ENCODE results near the gene PRR16.
A peak's percentile ranks its signal among the peaks of the same experiment; 100 is the strongest.

Gene PRR16

GRCh38 chr5:120464627-120465435, 731 bp downstream of the PRR16 start:
- DNase-seq (ENCODE audit: extremely low read depth, insufficient read length): peak; percentile 18
- H3K27me3 ChIP-seq (replicated peaks; ENCODE audit: control insufficient read depth, insufficient read depth, low read length): no peaks in the 10 kb centered on the region; the same call in 1 of the 2 replicates
- H3K4me3 ChIP-seq (replicated peaks; ENCODE audit: low read depth, low read length): peak overlapping the region; percentile 48
- H3K36me3 ChIP-seq (ENCODE audit: control insufficient read depth, insufficient read depth, low read length): no peaks in the 10 kb centered on the region
- TF ChIP-seq CTCF (IDR thresholded peaks at IDR 0.05; ENCODE audit: insufficient read depth, low read length, poor library complexity, severe bottlenecking): no peak

GRCh38 chr5:120465436-120465961, 1.4 kb downstream of the PRR16 start:
- H3K27me3 ChIP-seq (replicated peaks; ENCODE audit: control insufficient read depth, insufficient read depth, low read length): no peaks in the 10 kb centered on the region; the same call in 1 of the 2 replicates
- TF ChIP-seq CTCF (IDR thresholded peaks at IDR 0.05; ENCODE audit: insufficient read depth, low read length, poor library complexity, severe bottlenecking): no peak
- DNase-seq (ENCODE audit: extremely low read depth, insufficient read length): no peak
- H3K4me3 ChIP-seq (replicated peaks; ENCODE audit: low read depth, low read length): no peak overlapping the region
- H3K36me3 ChIP-seq (ENCODE audit: control insufficient read depth, insufficient read depth, low read length): no peaks in the 10 kb centered on the region

- Histone ChIP-seq H3K4me3 (replicated peaks; ENCODE audit: low read depth, low read length) (no peak overlapping the region), H3K36me3 (ENCODE audit: control insufficient read depth, insufficient read depth, low read length) (no peaks in the 10 kb centered on the region), H3K27me3 (replicated peaks; ENCODE audit: control insufficient read depth, insufficient read depth, low read length) (no peaks in the 10 kb centered on the region; the same call in 1 of the 2 replicates)
- TF ChIP-seq CTCF (IDR thresholded peaks at IDR 0.05; ENCODE audit: insufficient read depth, low read length, poor library complexity, severe bottlenecking): no peak
- peak; percentile 6 for DNase-seq (ENCODE audit: extremely low read depth, insufficient read length)
Measured at GRCh38 chr5:120466341-120467006, 2.4 kb downstream of the PRR16 start.

- H3K4me3 ChIP-seq (replicated peaks; ENCODE audit: low read depth, low read length): no peak overlapping the region
- DNase-seq (ENCODE audit: extremely low read depth, insufficient read length): no peak
- TF ChIP-seq CTCF (IDR thresholded peaks at IDR 0.05; ENCODE audit: insufficient read depth, low read length, poor library complexity, severe bottlenecking): no peak
- H3K27me3 ChIP-seq (replicated peaks; ENCODE audit: control insufficient read depth, insufficient read depth, low read length): no peaks in the 10 kb centered on the region
- H3K36me3 ChIP-seq (ENCODE audit: control insufficient read depth, insufficient read depth, low read length): no peaks in the 10 kb centered on the region
Measured at GRCh38 chr5:120471971-120472370, 7.9 kb downstream of the PRR16 start.

GRCh38 chr5:120472911-120473310, 8.8 kb downstream of the PRR16 start:
- TF ChIP-seq CTCF (IDR thresholded peaks at IDR 0.05; ENCODE audit: insufficient read depth, low read length, poor library complexity, severe bottlenecking): no peak
- DNase-seq (ENCODE audit: extremely low read depth, insufficient read length): no peak
- Histone ChIP-seq H3K4me3 (replicated peaks; ENCODE audit: low read depth, low read length) (no peak overlapping the region), H3K27me3 (replicated peaks; ENCODE audit: control insufficient read depth, insufficient read depth, low read length) (no peaks in the 10 kb centered on the region), H3K36me3 (ENCODE audit: control insufficient read depth, insufficient read depth, low read length) (no peaks in the 10 kb centered on the region)
